ENCODE data around the gene LACTB.

LACTB gene

DNA sequence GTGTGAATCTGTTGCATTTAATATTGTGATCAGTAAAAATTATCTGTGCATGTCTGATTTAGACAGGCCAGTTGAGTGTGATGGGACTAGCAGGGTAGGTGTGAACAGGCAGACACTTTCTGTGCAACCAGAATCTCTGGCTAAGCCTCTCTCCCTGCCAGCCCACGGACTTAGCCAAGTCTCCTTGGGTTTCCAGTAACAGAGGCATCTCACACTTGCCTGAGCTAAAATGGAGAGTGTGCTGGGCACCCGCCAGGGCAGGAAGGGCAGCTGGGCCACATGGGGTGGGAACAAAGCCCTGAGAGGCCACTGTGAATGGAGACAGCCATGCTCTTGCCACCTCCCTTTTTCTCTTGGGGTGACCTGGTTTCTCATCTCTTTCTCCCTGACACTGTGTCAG is 48.1 kb downstream of the LACTB start:
- DNase-seq (ENCODE audit: low read depth in 4 of 4, low spot score in 1 of 4) = no peak

DNA sequence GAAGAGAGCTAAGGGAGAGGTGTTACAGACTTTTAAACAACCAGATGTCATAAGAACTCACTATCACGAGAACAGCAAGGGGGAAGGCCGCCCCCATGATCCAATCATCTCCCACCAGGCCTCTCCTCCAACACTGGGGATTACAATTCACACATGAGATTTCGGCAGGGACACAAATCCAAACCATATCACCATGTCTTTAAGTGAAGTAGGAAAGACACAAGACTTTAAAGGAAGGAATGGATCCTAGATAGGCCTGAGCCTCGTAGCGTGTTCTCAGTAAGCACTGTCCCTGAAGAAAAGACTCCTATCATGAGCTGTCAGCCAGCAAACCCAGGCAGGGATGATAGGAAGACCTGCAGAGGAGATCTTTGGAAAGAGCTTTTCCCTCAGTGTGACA is 50.7 kb downstream of the LACTB start:
- no peak for DNase-seq (ENCODE audit: low read depth in 4 of 4, low spot score in 1 of 4)

DNA sequence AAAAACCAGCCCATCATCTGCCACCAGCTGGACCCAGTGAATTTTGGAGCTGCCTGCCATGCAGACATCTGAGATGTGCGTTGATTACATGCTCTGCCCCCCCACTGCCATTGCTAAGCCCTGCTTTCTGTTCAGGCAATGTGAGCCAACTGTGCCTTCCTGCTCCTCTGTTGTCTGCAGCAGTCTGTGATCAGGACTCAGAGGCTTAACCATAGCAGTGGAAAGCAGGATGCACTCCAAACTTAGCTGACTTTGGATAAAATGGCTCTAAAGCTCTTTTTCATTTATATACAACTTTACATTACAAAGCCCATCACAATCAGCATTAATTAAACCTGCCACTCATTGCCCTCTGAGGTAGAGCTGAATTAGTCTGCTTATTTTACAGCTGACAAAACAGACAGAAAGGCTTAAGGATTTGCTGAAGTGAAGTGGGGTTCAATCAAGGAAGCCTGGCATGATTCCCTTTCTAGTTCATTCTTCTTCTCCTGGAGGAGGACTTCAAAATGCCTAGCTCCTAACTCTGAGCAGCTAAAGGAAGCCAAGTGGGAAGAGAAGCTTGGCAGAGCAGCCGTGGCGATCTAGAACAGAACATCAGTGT is 51.3 kb downstream of the LACTB start:
- DNase-seq (ENCODE audit: low read depth in 4 of 4, low spot score in 1 of 4) = no peak

DNA sequence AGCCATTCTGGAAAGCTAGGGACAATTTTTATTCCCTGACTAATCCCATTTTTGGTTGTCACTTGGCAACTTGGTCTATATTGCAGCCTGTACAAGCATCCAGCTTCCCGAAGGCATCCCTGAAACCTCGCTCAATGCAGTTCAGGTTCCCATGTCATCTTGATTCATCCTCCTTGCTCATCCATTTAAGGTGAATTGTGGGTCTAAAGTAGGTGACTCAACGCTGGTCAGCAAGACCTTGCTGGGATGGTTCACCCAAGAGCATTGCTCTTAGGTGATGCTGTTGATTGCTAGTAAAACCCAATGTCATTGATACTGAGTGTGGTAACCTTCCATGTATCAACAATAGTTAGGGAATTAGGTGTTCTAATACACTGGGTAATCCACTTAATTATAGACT is 54.6 kb downstream of the LACTB start:
- no peak for DNase-seq (ENCODE audit: low read depth in 4 of 4, low spot score in 1 of 4)

DNA sequence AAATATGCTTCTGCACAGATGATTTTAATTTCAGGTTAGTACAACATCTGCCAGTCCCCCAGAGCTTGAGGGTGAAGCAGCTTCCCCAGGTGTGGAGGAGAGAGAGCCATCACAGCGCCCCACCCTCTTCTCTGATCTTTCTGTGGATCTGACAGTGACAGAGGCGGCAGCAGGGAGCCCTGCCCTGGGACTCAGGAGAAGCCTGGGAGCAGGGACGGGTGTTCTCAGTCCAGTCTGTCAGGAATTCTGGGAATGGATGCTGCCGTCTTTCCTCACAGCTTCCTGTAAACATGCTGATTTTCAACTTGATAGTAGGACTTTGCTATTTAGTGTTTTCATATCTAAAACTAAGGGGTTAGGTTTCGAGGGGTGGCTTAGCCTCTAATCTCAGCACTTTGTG is 56.4 kb downstream of the LACTB start:
- no peak for DNase-seq (ENCODE audit: low read depth in 4 of 4, low spot score in 1 of 4)

DNA sequence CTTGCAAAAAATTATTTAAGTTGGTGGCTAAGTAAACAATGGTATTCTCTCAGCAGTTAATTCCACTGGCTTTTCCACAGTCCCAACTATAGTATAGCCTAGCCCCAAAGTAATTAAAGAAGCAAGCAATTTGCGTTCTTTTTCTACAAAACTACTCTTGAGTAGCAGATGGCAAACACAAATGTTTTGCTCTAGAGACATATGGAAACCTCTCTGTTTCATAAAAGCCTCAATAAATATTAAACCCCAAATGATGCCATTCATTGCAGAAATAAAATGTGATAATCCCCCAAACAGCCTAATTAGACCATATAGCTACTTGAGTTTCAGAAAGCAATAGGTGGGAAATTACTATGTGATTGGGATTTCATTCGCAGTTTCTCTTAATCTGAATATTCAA is 59.1 kb downstream of the LACTB start:
- DNase-seq (ENCODE audit: low read depth in 4 of 4, low spot score in 1 of 4) = no peak

DNA sequence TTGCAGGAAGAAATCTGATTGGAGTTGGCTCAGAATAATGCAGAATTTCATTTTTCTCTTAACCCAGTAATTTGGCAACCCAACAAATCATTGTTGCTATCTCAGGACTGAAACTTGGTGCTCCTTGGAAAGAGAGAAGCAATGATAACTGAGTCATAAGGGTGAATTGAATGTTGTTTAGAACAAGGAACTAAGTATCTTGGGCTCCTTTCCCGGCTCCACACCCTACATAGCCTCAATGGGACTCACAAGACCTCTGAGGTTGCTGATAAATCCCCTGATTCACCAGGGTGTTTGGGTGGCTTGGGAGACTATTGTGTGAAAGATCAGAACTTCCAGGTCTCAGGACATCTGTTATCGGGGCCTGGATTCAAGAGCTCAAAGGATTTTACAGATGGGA is 60.0 kb downstream of the LACTB start:
- DNase-seq (ENCODE audit: low read depth in 4 of 4, low spot score in 1 of 4) = no peak

DNA sequence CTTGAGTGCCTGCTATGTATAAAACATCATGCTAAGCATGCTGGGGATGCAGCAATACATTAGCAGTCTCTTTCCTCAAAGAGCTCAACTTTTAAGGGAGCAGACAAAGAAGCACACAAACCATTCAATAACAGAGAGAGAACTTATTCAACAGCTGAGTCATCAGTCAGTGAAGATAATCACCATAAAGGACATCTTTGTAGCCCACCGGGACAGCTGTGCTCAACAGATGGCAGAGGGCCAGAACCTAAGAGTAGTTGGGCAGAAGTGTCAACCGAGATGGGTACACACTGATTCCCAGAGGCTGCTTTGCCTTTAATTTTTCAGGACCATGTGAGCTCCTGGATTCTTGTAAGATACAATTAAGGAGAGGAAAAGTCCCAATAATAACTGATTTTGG is 63.5 kb downstream of the LACTB start:
- DNase-seq (ENCODE audit: low read depth in 4 of 4, low spot score in 1 of 4) = no peak

DNA sequence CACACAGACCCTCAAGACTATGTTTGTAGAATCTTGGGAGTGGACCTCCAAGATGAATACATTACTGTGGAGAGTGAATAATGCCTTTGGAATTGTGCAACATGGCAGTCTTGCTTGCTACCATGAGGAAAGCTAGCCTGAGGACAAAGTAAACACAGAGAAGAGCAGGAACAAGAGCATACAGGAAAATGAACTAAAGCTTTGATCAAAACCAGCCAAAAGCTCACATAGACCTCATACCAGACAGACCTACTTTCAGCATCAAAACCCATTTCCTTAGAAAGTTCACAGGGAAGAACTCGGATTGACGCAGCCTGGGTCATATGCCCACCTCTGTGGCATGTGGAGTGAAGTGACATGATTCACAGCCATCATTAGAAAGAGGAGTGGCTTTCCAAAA is 64.4 kb downstream of the LACTB start:
- no peak for DNase-seq (ENCODE audit: low read depth in 4 of 4, low spot score in 1 of 4)

DNA sequence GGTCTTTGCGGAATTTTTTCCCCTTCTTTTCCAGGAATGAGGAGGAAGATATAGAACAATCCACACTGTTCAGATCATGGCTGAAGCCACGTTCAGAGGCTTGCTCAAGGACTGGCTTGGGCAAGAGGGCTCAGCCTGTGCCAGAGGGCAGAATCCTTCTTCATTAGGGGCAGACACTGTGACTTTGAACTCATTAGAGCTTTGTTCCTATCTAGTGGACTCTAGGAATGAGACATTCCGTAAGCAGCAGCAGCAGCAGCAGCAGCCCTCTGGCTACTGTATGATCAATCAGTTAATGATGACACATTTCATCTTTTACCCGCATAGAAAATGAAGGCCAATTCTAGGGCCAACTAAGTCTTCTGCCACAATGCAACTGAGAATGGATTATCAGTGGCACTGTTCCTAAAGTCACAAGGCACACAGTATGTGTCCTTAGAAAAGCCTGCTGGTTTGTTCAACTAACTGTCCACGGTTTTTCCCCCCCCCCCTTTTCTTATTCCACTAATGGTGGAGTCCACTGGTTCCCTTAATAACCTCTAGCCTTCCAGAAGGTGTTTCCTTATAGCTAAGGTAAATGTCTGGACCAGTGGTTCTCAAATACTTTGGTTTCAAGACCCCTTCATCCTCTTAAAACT is 66.0 kb downstream of the LACTB start:
- no peak for DNase-seq (ENCODE audit: low read depth in 4 of 4, low spot score in 1 of 4)

DNA sequence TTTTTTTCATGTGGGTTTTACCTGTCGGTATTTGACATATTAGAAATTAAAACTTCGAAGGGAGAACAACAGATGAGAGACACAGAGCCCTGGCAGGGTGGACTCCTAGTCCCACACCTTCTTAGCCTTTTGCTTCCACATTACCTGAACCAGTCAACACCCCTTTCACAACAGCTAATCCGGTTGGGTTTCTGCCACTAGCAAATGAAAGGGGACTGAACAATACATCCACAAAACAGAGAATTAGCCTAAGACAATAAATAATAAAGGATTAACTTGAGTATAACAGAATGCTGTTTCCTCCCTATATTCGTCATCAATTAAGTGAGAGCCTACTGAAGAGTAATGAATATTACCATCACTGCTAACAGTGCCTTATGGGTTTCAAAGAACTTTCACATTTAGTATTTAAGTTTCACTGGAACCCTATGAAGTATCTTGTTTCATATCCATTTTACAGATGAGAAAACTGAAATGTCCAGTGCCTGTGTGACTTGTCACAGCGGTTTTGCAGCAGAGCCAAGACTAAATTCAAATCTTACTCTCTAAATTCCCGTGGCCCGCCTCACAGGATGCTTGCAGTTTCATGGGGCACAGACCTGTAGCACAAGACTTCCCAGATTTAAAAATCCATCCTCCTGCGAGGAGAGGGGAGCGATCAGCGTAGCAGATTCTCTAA is 66.7 kb downstream of the LACTB start:
- no peak for DNase-seq (ENCODE audit: low read depth in 4 of 4, low spot score in 1 of 4)

DNA sequence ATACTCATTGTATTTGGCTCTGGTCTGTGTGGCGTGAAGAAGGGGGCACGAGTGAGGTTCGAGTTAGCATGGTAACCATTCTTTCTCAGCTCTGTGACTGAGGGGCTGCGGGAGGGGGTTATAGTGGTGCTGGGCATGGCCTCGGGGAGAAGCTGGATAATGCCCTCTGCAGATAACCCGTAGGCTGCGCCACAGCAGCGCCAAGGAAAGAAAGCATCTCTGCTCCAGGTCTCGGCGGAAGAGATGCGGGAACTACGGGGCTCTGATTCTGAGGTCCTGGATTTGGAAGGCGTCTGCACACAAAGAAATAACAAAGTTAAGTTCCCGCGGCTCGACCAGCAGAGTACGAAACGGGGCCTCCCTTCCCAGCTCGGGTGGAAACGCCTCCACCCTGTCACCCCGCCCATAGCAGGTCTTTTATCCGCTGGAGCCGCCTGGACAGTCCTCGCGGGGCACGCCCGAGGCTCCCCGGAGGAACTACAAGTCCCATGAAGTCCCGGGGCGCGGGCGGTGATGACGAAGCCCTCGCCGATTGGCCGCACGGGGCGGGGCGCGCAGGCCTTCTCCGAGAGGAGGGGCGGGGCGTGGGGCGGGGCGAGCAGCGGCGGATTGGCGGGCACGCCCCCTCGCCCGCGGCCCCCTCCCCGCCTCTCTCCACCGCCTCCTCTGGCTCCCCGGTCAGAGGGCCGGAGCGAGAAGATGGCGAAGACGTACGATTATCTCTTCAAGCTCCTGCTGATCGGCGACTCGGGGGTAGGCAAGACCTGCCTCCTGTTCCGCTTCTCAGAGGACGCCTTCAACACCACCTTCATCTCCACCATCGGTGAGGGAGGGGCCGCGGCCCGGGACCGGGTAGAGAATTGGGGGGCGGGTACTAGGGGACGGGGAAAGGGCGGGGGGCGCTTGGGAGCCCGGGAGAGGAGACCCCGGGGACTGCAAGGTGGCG is 67.5 kb downstream of the LACTB start, which contains the start of gene RAB8B:
Gene RAB8B (plus strand): TSS at position 681 of the 946 bp plus-strand sequence. CDS start 19 bp downstream, at position 700.
- DNase-seq (ENCODE audit: low read depth in 4 of 4, low spot score in 1 of 4) = peak; percentile 98 to 99 (median 98)

DNA sequence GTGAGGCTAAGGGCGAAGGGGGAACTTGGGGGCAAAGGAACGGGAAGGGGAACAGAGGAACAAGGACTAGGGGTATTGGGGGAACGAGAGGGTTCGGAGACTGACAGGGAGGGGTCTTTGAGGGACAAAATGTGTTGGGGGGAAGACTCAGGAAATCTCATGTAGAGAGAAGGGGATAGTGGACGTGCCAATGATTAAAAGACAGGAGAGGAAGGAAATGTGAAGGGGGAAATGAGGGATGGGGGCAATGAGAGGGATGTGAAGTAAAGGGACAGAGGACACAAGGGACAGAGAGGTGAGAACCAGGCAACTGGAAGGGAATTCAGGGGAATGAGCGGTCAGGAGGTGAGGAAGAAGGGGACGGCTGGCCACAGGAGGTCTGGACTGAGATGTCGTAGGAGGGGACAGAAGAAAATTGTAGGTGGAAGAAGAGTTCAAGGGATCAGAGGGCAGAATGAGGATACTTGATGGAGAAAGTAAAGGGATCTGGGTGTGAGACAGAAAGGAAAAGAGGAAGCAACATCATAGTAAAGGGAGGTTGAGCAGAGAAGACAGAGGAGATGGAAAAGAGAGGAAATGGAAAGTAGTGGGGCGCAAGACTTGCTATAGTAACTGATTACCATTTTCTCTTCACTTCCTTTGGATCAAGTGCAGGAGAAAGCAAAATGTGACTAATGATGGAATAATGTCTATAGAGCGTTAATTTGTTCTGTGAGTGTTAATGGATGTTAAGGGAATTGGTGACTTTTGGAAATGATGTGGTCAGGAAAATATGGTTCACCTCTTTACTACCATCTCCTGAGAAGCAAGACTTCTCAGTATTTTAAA is 68.5 kb downstream of the LACTB start:
- no peak for DNase-seq (ENCODE audit: low read depth in 4 of 4, low spot score in 1 of 4)

DNA sequence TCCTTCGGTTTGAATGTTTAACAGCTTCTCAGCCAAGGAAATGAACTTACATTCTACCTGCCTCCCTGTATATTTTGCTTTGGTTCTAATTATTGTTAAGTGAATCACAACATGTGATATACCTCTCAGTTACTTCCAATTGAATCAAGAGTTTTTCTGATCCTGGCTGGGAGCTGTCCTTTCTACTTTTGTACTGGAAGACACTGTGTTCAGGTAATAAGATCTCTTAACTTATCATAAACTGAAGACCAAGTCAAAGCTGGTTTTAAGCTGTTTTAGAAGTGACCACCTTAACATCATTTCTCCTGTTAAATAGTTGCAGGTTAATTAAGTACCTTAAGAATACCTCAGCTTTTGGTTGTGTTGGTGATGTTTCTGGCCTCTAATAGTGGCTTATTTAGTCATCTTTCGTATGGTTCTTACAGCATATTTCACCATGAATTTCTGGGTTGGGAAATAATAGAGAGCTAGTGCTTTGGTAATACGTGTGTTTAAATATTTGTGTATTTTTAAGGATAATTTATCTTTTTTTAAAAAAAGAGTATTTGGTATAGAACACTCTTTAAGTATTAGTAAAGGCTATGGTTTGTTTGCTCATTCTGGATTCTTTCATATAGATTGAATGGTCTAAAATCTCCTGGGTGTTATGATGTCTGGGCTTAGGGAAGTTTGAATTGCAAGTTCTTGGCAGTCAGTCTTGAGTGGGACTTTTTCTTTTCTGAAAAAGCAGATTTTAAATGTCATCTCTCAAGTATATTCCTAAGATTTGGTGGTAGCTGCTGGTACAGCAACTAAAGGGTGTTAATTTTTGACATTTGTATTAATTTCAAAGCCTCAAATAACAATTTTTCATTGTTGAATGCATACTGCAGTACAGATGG is 69.3 kb downstream of the LACTB start:
- DNase-seq (ENCODE audit: low read depth in 4 of 4, low spot score in 1 of 4) = no peak
